Hippocampal formation (tissue), 2 donors: ENCODE data around the gene SOX30.

Experiments
- DNase-seq, 2 donors: peaks; one replicate each; lab custom pipeline; 2025; lab: John Stamatoyannopoulos, UW

The SOX30 gene

GRCh38 chr5:157607371-157608161 is 44.7 kb downstream of the SOX30 start:
- no peak for DNase-seq

- no peak for DNase-seq
Observed at GRCh38 chr5:157606046-157606445, 46.2 kb downstream of the SOX30 start.

- no peak for DNase-seq
Observed at GRCh38 chr5:157603333-157604190, 48.7 kb downstream of the SOX30 start.

- DNase-seq, result no peak
Observed at GRCh38 chr5:157602505-157602904, 49.7 kb downstream of the SOX30 start.

GRCh38 chr5:157600252-157600651 is 52.0 kb downstream of the SOX30 start:
- no peak for DNase-seq

GRCh38 chr5:157599565-157599964 is 52.7 kb downstream of the SOX30 start:
- no peak for DNase-seq

- DNase-seq, result no peak
Observed at GRCh38 chr5:157598350-157598936, 53.8 kb downstream of the SOX30 start.

GRCh38 chr5:157597277-157597676 is 55.0 kb downstream of the SOX30 start:
- DNase-seq, result no peak

GRCh38 chr5:157596487-157596886 is 55.8 kb downstream of the SOX30 start:
- DNase-seq, result no peak

GRCh38 chr5:157594675-157595459 is 57.4 kb downstream of the SOX30 start:
- DNase-seq, result no peak

- DNase-seq, result no peak
Observed at GRCh38 chr5:157594257-157594656, 58.0 kb downstream of the SOX30 start.

GRCh38 chr5:157593052-157593757 is 59.0 kb downstream of the SOX30 start:
- DNase-seq, result no peak

- no peak for DNase-seq
Observed at GRCh38 chr5:157592594-157592993, 59.6 kb downstream of the SOX30 start.

- DNase-seq, result no peak
Observed at GRCh38 chr5:157590478-157590877, 61.8 kb downstream of the SOX30 start.

GRCh38 chr5:157584628-157585027 is 67.6 kb downstream of the SOX30 start:
- no peak for DNase-seq

GRCh38 chr5:157582731-157583620 is 69.3 kb downstream of the SOX30 start:
- no peak for DNase-seq

- no peak for DNase-seq
Observed at GRCh38 chr5:157581901-157582300, 70.3 kb downstream of the SOX30 start.

GRCh38 chr5:157578079-157578780 is 74.0 kb downstream of the SOX30 start:
- no peak for DNase-seq

GRCh38 chr5:157576678-157577077 is 75.6 kb downstream of the SOX30 start:
- DNase-seq, result no peak
